Fibroblast of peridontal ligament (primary cell): ENCODE results near the gene APOL6.
"Not testable (repeated sequence)": the region's sequence is repeated elsewhere in the genome, so short reads cannot be mapped to it uniquely, and the experiment has no call there.

Experiments used
- DNase-seq: peaks from one replicate; pipeline ENCODE4 v3.0.0-alpha.2; 2010; ENCODE audit errors: extremely low read depth

The APOL6 gene

GRCh38 chr22:35677460-35678187 is 29.4 kb downstream of the APOL6 start:
- DNase-seq: no peak

- no peak for DNase-seq
Observed at GRCh38 chr22:35678836-35679235, 30.6 kb downstream of the APOL6 start.

DNA sequence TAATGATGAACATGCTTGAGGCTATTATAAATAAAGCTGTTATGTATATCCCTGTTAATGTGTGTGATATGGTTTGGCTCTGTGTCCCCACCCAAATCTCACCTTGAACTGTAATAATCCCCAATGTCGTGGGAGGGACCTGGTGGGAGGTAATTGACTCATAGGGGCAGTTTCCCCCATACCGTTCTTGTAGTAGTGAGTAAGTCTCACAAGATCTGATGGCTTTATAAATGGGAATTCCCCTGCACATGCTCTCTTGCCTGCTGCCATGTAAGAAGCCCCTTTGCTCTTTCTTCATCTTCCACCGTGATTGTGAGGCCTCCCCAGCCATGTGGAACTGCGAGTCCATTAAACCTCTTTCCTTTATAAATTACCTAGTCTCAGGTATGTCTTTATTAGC is 31.2 kb downstream of the APOL6 start:
- not testable (repeated sequence) for DNase-seq

GRCh38 chr22:35681454-35682052 is 33.3 kb downstream of the APOL6 start:
- no peak for DNase-seq

GRCh38 chr22:35683560-35683959 is 35.3 kb downstream of the APOL6 start:
- DNase-seq: no peak

DNA sequence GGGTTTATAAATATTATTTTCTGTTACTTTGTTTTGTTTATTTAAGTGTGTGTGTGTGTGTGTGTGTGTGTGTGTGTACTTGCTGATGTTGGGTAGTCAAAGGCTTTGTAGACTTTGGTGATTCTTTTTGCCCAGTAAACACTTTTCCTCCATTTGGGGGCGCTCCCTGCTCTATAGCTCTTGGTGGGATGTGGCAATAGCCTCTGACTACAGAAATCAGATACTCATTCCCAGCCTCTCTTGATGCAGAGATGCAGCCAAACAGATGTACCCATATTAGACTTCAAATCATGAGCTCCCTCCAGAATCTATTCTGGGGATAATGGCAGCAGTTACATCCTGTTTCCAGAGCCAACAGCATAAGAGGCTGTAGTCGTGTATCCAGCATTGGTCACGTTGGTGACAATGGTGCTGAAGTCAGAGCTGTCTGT is 36.0 kb downstream of the APOL6 start:
- DNase-seq: peak; percentile 90

- DNase-seq: no peak
Observed at GRCh38 chr22:35684732-35685131, 36.5 kb downstream of the APOL6 start.

GRCh38 chr22:35685731-35686130 is 37.5 kb downstream of the APOL6 start:
- DNase-seq: no peak

- no peak for DNase-seq
Observed at GRCh38 chr22:35686298-35686697, 38.1 kb downstream of the APOL6 start.

GRCh38 chr22:35687461-35687860 is 39.2 kb downstream of the APOL6 start:
- DNase-seq: no peak

DNA sequence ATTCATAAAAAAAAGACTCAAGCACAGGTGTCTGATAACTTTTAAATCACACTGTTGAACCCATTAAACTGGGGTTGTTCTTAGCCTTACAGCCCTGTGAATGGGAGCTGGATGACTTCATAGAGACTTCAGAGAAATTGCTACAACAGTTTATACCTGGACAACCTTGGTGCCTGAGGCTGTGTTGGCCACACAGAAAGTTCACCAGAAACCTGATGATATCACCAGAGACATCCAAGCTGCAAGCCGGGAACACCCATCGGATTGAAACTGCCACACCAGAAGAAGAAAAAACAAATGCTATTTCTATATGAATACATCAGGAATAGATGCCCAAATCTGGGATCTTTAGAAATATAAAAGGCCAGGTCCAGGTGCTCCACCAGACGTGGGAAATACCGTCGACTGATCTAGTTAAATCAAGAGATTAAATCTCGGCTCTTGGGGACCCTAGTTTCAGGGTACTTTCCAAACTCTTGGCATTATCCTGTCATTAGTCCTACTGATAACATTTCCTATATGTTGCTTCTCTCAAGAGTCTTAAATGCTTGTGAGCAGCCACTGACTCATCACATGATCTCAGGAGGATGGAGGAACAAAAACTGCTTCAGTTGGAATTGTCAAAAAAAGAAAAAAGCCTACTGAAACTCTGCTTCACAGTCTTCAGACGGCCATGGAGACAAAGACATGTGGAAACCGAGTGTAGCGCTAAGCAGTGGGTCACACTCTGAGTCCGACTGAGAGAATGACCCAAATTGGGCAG is 40.8 kb downstream of the APOL6 start:
- no peak for DNase-seq

GRCh38 chr22:35690001-35690400 is 41.8 kb downstream of the APOL6 start:
- no peak for DNase-seq

- DNase-seq: no peak
Observed at GRCh38 chr22:35695202-35695601, 47.0 kb downstream of the APOL6 start.

GRCh38 chr22:35697142-35697541 is 48.9 kb downstream of the APOL6 start:
- no peak for DNase-seq

DNA sequence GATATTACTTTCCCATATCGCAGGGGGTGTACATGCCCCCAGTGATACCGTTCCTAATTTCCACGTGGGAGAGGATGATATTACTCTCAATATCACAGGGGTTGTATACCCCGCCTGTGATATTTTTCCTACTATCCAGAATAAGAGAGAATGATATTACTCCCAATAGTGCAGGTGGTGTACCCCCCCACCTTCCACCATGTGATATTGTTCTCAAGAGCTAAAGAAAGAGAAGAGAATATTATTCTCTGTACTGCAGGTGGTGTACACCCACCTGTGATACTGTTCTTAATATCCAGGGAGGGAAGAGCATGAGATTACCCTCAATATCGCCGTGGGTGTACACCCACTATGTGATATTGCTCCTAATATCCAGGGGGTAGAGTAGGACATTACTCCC is 51.6 kb downstream of the APOL6 start:
- not testable (repeated sequence) for DNase-seq

DNA sequence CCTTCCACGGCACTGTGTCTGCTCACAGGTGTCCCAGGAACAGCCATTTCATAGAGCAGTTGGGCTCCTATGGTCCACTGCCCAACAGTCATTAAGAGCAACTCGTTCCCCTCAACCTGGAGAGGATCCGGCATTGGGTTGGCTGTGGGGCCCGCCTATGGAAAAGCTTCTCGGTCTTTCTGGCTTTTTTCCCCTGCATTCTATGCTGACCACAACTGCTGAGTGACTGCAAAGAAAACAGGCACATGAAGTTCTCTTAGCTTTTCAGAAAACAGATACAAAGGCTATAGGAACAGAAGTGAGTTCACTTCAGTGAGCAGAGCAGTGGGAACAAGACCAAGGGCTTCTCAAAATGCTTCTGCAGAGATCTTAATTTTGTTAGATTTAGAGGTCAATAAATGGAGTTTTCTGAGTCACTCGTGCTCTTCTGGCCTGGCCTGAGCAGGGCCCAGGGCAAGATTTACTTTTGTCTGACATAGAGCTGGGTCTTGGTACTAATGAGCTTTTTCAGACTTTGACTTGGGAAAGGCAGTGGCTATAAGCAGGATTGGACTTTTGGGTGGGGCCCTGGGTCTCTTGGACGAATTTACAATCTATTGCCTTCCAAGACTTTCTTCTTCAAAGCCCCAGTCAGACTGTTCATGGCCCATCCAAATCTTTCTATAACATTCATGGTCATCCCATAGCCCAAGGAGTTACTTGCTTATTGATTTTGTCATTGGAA is 55.8 kb downstream of the APOL6 start:
- DNase-seq: peak; percentile 48

- DNase-seq: peak; percentile 93
Observed at GRCh38 chr22:35705141-35705540, 56.9 kb downstream of the APOL6 start.

- peak; percentile 86 for DNase-seq
Observed at GRCh38 chr22:35708453-35708852, 60.2 kb downstream of the APOL6 start.

- no peak for DNase-seq
Observed at GRCh38 chr22:35708917-35709316, 60.7 kb downstream of the APOL6 start.

GRCh38 chr22:35711336-35711735 is 63.1 kb downstream of the APOL6 start:
- no peak for DNase-seq

- no peak for DNase-seq
Observed at GRCh38 chr22:35712672-35713071, 64.4 kb downstream of the APOL6 start.

GRCh38 chr22:35717572-35717971 is 69.3 kb downstream of the APOL6 start, which contains the start of gene APOL5:
Gene APOL5, plus strand, starts transcription at chr22:35717872. Its CDS starts 0 bp downstream, at chr22:35717872.
- no peak for DNase-seq
